ENCODE measurements around the gene HAUS6.
"Not testable (repeated sequence)": the region's sequence is repeated elsewhere in the genome, so short reads cannot be mapped to it uniquely, and the experiment has no call there.

The HAUS6 gene

GRCh38 chr9:19102631-19103345 is at the start of gene HAUS6:
HAUS6 (minus strand) TSS chr9:19102904; CDS start chr9:19102651, 253 bp downstream.
- DNase-seq = peak; percentile 94
- in situ Hi-C loops (cut with HindIII; ENCODE audit: low pct_ligation_motif_present, low pct_unique_long_range_greater_than_20kb, low sequenced_read_pairs) = no loop called here

GRCh38 chr9:19152160-19152498 is 49.4 kb upstream of the HAUS6 start:
- DNase-seq; in situ Hi-C loops (cut with HindIII; ENCODE audit: low pct_ligation_motif_present, low pct_unique_long_range_greater_than_20kb, low sequenced_read_pairs): not testable (repeated sequence)

- no peak for DNase-seq
- in situ Hi-C loops (cut with HindIII; ENCODE audit: low pct_ligation_motif_present, low pct_unique_long_range_greater_than_20kb, low sequenced_read_pairs) = no loop called here
These were observed 48.9 kb upstream of the HAUS6 start for GRCh38 chr9:19151425-19152159.

- DNase-seq = no peak
- in situ Hi-C loops (cut with HindIII; ENCODE audit: low pct_ligation_motif_present, low pct_unique_long_range_greater_than_20kb, low sequenced_read_pairs) = no loop called here
These were observed 46.5 kb upstream of the HAUS6 start for GRCh38 chr9:19149230-19149629.

- in situ Hi-C loops (cut with HindIII; ENCODE audit: low pct_ligation_motif_present, low pct_unique_long_range_greater_than_20kb, low sequenced_read_pairs) = no loop called here
- DNase-seq = no peak
These were observed 45.5 kb upstream of the HAUS6 start for GRCh38 chr9:19148187-19148586.

GRCh38 chr9:19146441-19147024 is 43.8 kb upstream of the HAUS6 start:
- in situ Hi-C loops (cut with HindIII; ENCODE audit: low pct_ligation_motif_present, low pct_unique_long_range_greater_than_20kb, low sequenced_read_pairs) = no loop called here
- no peak for DNase-seq

GRCh38 chr9:19145881-19146280 is 43.2 kb upstream of the HAUS6 start:
- in situ Hi-C loops (cut with HindIII; ENCODE audit: low pct_ligation_motif_present, low pct_unique_long_range_greater_than_20kb, low sequenced_read_pairs) = no loop called here
- no peak for DNase-seq

GRCh38 chr9:19140259-19140658 is 37.6 kb upstream of the HAUS6 start:
- in situ Hi-C loops (cut with HindIII; ENCODE audit: low pct_ligation_motif_present, low pct_unique_long_range_greater_than_20kb, low sequenced_read_pairs) = no loop called here
- no peak for DNase-seq

- in situ Hi-C loops (cut with HindIII; ENCODE audit: low pct_ligation_motif_present, low pct_unique_long_range_greater_than_20kb, low sequenced_read_pairs) = no loop called here
- DNase-seq = no peak
These were observed 35.4 kb upstream of the HAUS6 start for GRCh38 chr9:19138084-19138483.

GRCh38 chr9:19137282-19137681 is 34.6 kb upstream of the HAUS6 start:
- in situ Hi-C loops (cut with HindIII; ENCODE audit: low pct_ligation_motif_present, low pct_unique_long_range_greater_than_20kb, low sequenced_read_pairs) = no loop called here
- no peak for DNase-seq

GRCh38 chr9:19136129-19136528 is 33.4 kb upstream of the HAUS6 start:
- in situ Hi-C loops (cut with HindIII; ENCODE audit: low pct_ligation_motif_present, low pct_unique_long_range_greater_than_20kb, low sequenced_read_pairs) = no loop called here
- DNase-seq = no peak

- in situ Hi-C loops (cut with HindIII; ENCODE audit: low pct_ligation_motif_present, low pct_unique_long_range_greater_than_20kb, low sequenced_read_pairs) = no loop called here
These were observed 31.0 kb upstream of the HAUS6 start for GRCh38 chr9:19133549-19134345.

GRCh38 chr9:19130436-19130835 is 27.7 kb upstream of the HAUS6 start:
- in situ Hi-C loops (cut with HindIII; ENCODE audit: low pct_ligation_motif_present, low pct_unique_long_range_greater_than_20kb, low sequenced_read_pairs) = no loop called here
- no peak for DNase-seq

More at GRCh38 chr9:19133549-19134345, 31.0 kb upstream of the HAUS6 start:
- DNase-seq = no peak

GRCh38 chr9:19127871-19128500 is 25.3 kb upstream of the HAUS6 start:
- DNase-seq = no peak

GRCh38 chr9:19124430-19124793 is 21.7 kb upstream of the HAUS6 start:
- in situ Hi-C loops (cut with HindIII; ENCODE audit: low pct_ligation_motif_present, low pct_unique_long_range_greater_than_20kb, low sequenced_read_pairs) = no loop called here
- DNase-seq = no peak

More at GRCh38 chr9:19127871-19128500, 25.3 kb upstream of the HAUS6 start:
- in situ Hi-C loops (cut with HindIII; ENCODE audit: low pct_ligation_motif_present, low pct_unique_long_range_greater_than_20kb, low sequenced_read_pairs) = no loop called here

GRCh38 chr9:19122490-19123042 is 19.9 kb upstream of the HAUS6 start:
- in situ Hi-C loops (cut with HindIII; ENCODE audit: low pct_ligation_motif_present, low pct_unique_long_range_greater_than_20kb, low sequenced_read_pairs) = no loop called here
- no peak for DNase-seq

GRCh38 chr9:19120877-19121276 is 18.2 kb upstream of the HAUS6 start:
- in situ Hi-C loops (cut with HindIII; ENCODE audit: low pct_ligation_motif_present, low pct_unique_long_range_greater_than_20kb, low sequenced_read_pairs) = no loop called here
- DNase-seq = no peak

- in situ Hi-C loops (cut with HindIII; ENCODE audit: low pct_ligation_motif_present, low pct_unique_long_range_greater_than_20kb, low sequenced_read_pairs) = no loop called here
- DNase-seq = no peak
These were observed 17.2 kb upstream of the HAUS6 start for GRCh38 chr9:19119801-19120440.

All from ACHN (cell line).